IMR-90 (cell line): ENCODE measurements around the gene FOXL2NB. TPM values are rescaled to one million over a fixed set of nuclear protein-coding genes. Genes with fewer than 3 reads are reported as not detected.

ENCODE experiments used
- ATAC-seq: fragments of 200-7000 bp; cut with Tn5 transposase; 2 replicates; pipeline ENCODE4 v1.9.1; 2020; ENCODE audit warnings: low read depth, mild to moderate bottlenecking, moderate library complexity
- BruUV-seq: library from RNA; stranded (reverse); fragments of 400-500 nt; replicated peaks from 2 replicates; lab custom pipeline; 2021; lab: Mats Ljungman, UMichigan
- CTCF ChIA-PET: fragments of 300-600 bp; formaldehyde crosslinking; extraction: SDS; loops from one replicate; lab custom pipeline; 2021; ENCODE audit warnings: antibody characterized with exemption; lab: Yijun Ruan, JAX
- POLR2A ChIA-PET: fragments of 300-600 bp; sonication (Branson Sonifier 250); formaldehyde crosslinking; loops from one replicate; lab custom pipeline; 2022; ENCODE audit warnings: antibody characterized with exemption; ENCODE audit not compliant: unreplicated experiment; lab: Charles Lee
- DNase-seq: peaks from one replicate; pipeline ENCODE4 v3.0.0; 2013
- H2AFZ ChIP-seq: replicated peaks from 2 replicates; pipeline ENCODE3; 2013; ENCODE audit warnings: low read length, mild to moderate bottlenecking; ENCODE audit not compliant: poor library complexity
- H2AK5ac ChIP-seq: 2 replicates; pipeline ENCODE4 v1.6.1; 2013; ENCODE audit warnings: low read depth, low read length, inconsistent platforms
- H2AK9ac ChIP-seq: replicated peaks from 2 replicates; pipeline ENCODE3; 2013; ENCODE audit warnings: mild to moderate bottlenecking, low read depth, low read length, moderate library complexity; ENCODE audit not compliant: poor library complexity
- H2BK120ac ChIP-seq: 2 replicates; pipeline ENCODE4 v1.6.1; 2013; ENCODE audit warnings: low read depth, low read length, inconsistent platforms
- H2BK15ac ChIP-seq: 3 replicates; pipeline ENCODE4 v1.6.1; 2013; ENCODE audit warnings: low read depth, low read length, inconsistent platforms
- H2BK20ac ChIP-seq: 2 replicates; pipeline ENCODE4 v1.6.1; 2013; ENCODE audit warnings: low read depth, mild to moderate bottlenecking, inconsistent platforms, low read length, moderate library complexity
- H2BK5ac ChIP-seq: 2 replicates; pipeline ENCODE4 v1.6.1; 2013; ENCODE audit warnings: mild to moderate bottlenecking, low read depth, low read length, inconsistent platforms; ENCODE audit not compliant: poor library complexity, severe bottlenecking
- H3K14ac ChIP-seq: replicated peaks from 2 replicates; pipeline ENCODE4 v1.6.1; 2013; ENCODE audit warnings: low read depth, low read length, inconsistent platforms
- H3K18ac ChIP-seq: 2 replicates; pipeline ENCODE4 v1.6.1; 2013; ENCODE audit warnings: low read depth, low read length, control low read depth
- H3K23ac ChIP-seq: 2 replicates; pipeline ENCODE4 v1.6.1; 2013; ENCODE audit warnings: low read depth, low read length, inconsistent platforms
- H3K27ac ChIP-seq: 2 replicates; pipeline ENCODE4 v1.5.1; 2013; ENCODE audit warnings: mild to moderate bottlenecking, control low read depth, low read length; ENCODE audit not compliant: insufficient read depth
- H3K27me3 ChIP-seq: 2 replicates; pipeline ENCODE4 v1.6.1; 2013; ENCODE audit warnings: low read length; ENCODE audit not compliant: control insufficient read depth, insufficient read depth
- H3K36me3 ChIP-seq: 2 replicates; pipeline ENCODE4 v1.6.1; 2013; ENCODE audit warnings: low read length, mixed read lengths; ENCODE audit not compliant: control insufficient read depth, insufficient read depth
- H3K4ac ChIP-seq: 2 replicates; pipeline ENCODE4 v1.6.1; 2013; ENCODE audit warnings: low read depth, low read length, inconsistent platforms
- H3K4me1 ChIP-seq: 2 replicates; pipeline ENCODE4 v1.6.1; 2013; ENCODE audit warnings: low read length, mixed read lengths; ENCODE audit not compliant: control insufficient read depth, insufficient read depth
- H3K4me2 ChIP-seq: 2 replicates; pipeline ENCODE4 v1.6.1; 2013; ENCODE audit warnings: low read depth, mild to moderate bottlenecking, control low read depth, low read length, moderate library complexity
- H3K4me3 ChIP-seq: 2 replicates; pipeline ENCODE4 v1.5.1; 2013; ENCODE audit warnings: low read depth, mild to moderate bottlenecking, control low read depth, low read length, moderate library complexity; ENCODE audit not compliant: insufficient read depth
- H3K56ac ChIP-seq: 2 replicates; pipeline ENCODE4 v1.6.1; 2013; ENCODE audit warnings: low read length, inconsistent platforms; ENCODE audit not compliant: insufficient read depth; ENCODE audit errors: extremely low read depth
- H3K79me1 ChIP-seq, 2 experiments: 2 replicates each; pipeline ENCODE4 v1.6.1; 2013; ENCODE audit warnings: low read length in 2 of 2, inconsistent platforms in 1 of 2, low read depth in 1 of 2
- H3K9ac ChIP-seq: 2 replicates; pipeline ENCODE4 v1.6.1; 2013; ENCODE audit warnings: low read depth, low read length, control low read depth
- H3K9me1 ChIP-seq: 2 replicates; pipeline ENCODE4 v1.6.1; 2013; ENCODE audit warnings: low read length, inconsistent platforms; ENCODE audit not compliant: insufficient read depth
- H3K9me3 ChIP-seq: 2 replicates; pipeline ENCODE4 v1.6.1; 2013; ENCODE audit warnings: low read length; ENCODE audit not compliant: control insufficient read depth, insufficient read depth
- H4K20me1 ChIP-seq: 2 replicates; pipeline ENCODE4 v1.6.1; 2013; ENCODE audit warnings: low read length, inconsistent platforms; ENCODE audit not compliant: insufficient read depth
- H4K5ac ChIP-seq: 2 replicates; pipeline ENCODE4 v1.6.1; 2013; ENCODE audit warnings: mild to moderate bottlenecking, low read depth, low read length, control low read depth
- H4K8ac ChIP-seq, 2 experiments: 2 replicates each; pipeline ENCODE4 v1.6.1; 2013; ENCODE audit warnings: low read depth in 2 of 2, low read length in 2 of 2, control low read depth in 1 of 2, inconsistent platforms in 1 of 2
- H4K91ac ChIP-seq: 2 replicates; pipeline ENCODE4 v1.6.1; 2013; ENCODE audit warnings: low read depth, low read length, inconsistent platforms; ENCODE audit not compliant: insufficient read depth
- BHLHE40 ChIP-seq: fragments of 150-350 bp; IDR thresholded peaks from 2 replicates; pipeline ENCODE4 v1.6.1; 2016; ENCODE audit warnings: mild to moderate bottlenecking, low read depth, low read length
- CEBPB ChIP-seq: IDR thresholded peaks from 2 replicates; pipeline ENCODE4 v1.6.1; 2012; ENCODE audit warnings: low read depth, low read length, improper control_type of control experiment
- CHD1 ChIP-seq: IDR thresholded peaks from 2 replicates; pipeline ENCODE4 v1.6.1; 2012; ENCODE audit warnings: low read depth, low read length, improper control_type of control experiment
- CTCF ChIP-seq: conservative IDR thresholded peaks from 2 replicates; pipeline ENCODE4 v1.5.1; 2012; ENCODE audit warnings: mild to moderate bottlenecking, low read depth, low read length, improper control_type of control experiment
- FOS ChIP-seq: fragments of 150-350 bp; IDR thresholded peaks from 2 replicates; pipeline ENCODE4 v1.6.1; 2016; ENCODE audit warnings: low read depth, low read length
- MAFK ChIP-seq: IDR thresholded peaks from 2 replicates; pipeline ENCODE4 v1.6.1; 2012; ENCODE audit warnings: low read depth, low read length, improper control_type of control experiment
- MXI1 ChIP-seq: IDR thresholded peaks from 2 replicates; pipeline ENCODE4 v1.6.1; 2012; ENCODE audit warnings: low read depth, mild to moderate bottlenecking, low read length, moderate library complexity, borderline replicate concordance
- NFE2L2 ChIP-seq: fragments of 150-350 bp; IDR thresholded peaks from 2 replicates; pipeline ENCODE4 v1.6.1; 2016; ENCODE audit warnings: low read depth, mild to moderate bottlenecking, low read length
- POLR2A ChIP-seq: IDR thresholded peaks from 2 replicates; pipeline ENCODE4 v1.6.1; 2012; ENCODE audit warnings: mild to moderate bottlenecking, low read depth, low read length
- RCOR1 ChIP-seq: IDR thresholded peaks from 2 replicates; pipeline ENCODE4 v1.6.1; 2012; ENCODE audit warnings: mild to moderate bottlenecking, low read length, improper control_type of control experiment; ENCODE audit not compliant: insufficient replicate concordance
- RFX5 ChIP-seq: IDR thresholded peaks from 2 replicates; pipeline ENCODE4 v1.8.0; 2012; ENCODE audit warnings: low read depth, mild to moderate bottlenecking, low read length, moderate library complexity
- SMC3 ChIP-seq: fragments of 150-350 bp; IDR thresholded peaks from 2 replicates; pipeline ENCODE4 v1.6.1; 2016; ENCODE audit warnings: low read depth, mild to moderate bottlenecking, antibody characterized with exemption, low read length, moderate library complexity
- USF2 ChIP-seq: fragments of 150-350 bp; IDR thresholded peaks from 2 replicates; pipeline ENCODE4 v1.6.1; 2017; ENCODE audit warnings: mild to moderate bottlenecking, antibody characterized with exemption, low read length, low read depth
- WGBS, 2 experiments: methylation state at CpG; one replicate each; pipeline versions ENCODE4 v1.1.5 to v1.1.7; 2013; ENCODE audit warnings: missing lambda C conversion rate in 2 of 2; ENCODE audit not compliant: insufficient read length in 1 of 2; ENCODE audit errors: extremely low coverage in 2 of 2; 5-methylcytosine and 5-hydroxymethylcytosine counted together
- dilution Hi-C: fragments of 300-500 bp; cut with HindIII; formaldehyde crosslinking; loops from one replicate; pipeline ENCODE4 v1.14.3; 2018; ENCODE audit warnings: low sequenced_read_pairs; ENCODE audit not compliant: unreplicated experiment
- in situ Hi-C: fragments of 300-500 bp; cut with MboI; formaldehyde crosslinking; loops from 3 replicates; pipeline ENCODE4 v1.14.3; 2019; ENCODE audit warnings: low sequenced_read_pairs, inconsistent platforms, mixed read lengths
- intact Hi-C: fragments of 100-400 bp; cut with micrococcal nuclease; formaldehyde crosslinking; loops from 2 replicates; pipeline ENCODE4 v1.10.0; 2022
- polyA plus RNA-seq, 3 experiments: library from polyadenylated mRNA; depleted of rRNA; stranded (reverse); fragments of >200 nt; gene quantifications; 2 replicates each; pipeline ENCODE4 v1.2.3, GENCODE V29; 2012; ENCODE audit warnings: low replicate concordance in 1 of 3
- total RNA-seq: library from RNA; depleted of rRNA; stranded (reverse); fragments of >200 nt; gene quantifications from 2 replicates; pipeline ENCODE4 v1.2.3, GENCODE V29; 2012

Gene FOXL2NB
- total and polyA plus RNA-seq, 2 of the 4 experiments (the other 2 are of a cell fraction), result under 0.01 to 0.05 TPM

- TF ChIP-seq USF2 (no peak), SMC3 (no peak), CHD1 (no peak), CEBPB (no peak), POLR2A (no peak)
Observed at GRCh38 chr3:138916824-138917223, 30.2 kb upstream of the FOXL2NB start (continued).

GRCh38 chr3:138919325-138919724 is 27.7 kb upstream of the FOXL2NB start:
- 70% methylated on average over 2 of the region's 4 CpGs; no CpG with 5 or more reads in 1 of the 2 experiments for WGBS, 2 experiments
- peaks cover 0 to 4% of the 10 kb centered on the region in 2 experiments; a peak in 1 of 4 replicates for H3K79me1 ChIP-seq
- POLR2A ChIA-PET, result interaction anchor here (0.7 kb wide), 1 partner anchor 12 kb away, joined by 4 read pairs; no protein-coding TSS in a partner anchor

More at GRCh38 chr3:138919325-138919724, 27.7 kb upstream of the FOXL2NB start:
- intact Hi-C loops, result no loop called here
- Histone ChIP-seq H3K27me3 (no peaks in the 10 kb centered on the region), H3K4me1 (peaks cover 12% of the 10 kb centered on the region), H3K4ac (no peak overlapping the region; the same call in 1 of the 2 replicates), H3K27ac (no peak overlapping the region), H2BK5ac (no peak overlapping the region), H3K9me1 (peaks cover 5% of the 10 kb centered on the region), H4K5ac (no peak overlapping the region), H2BK15ac (no peak overlapping the region), H2AK5ac (no peak overlapping the region), H4K91ac (no peak overlapping the region), H4K8ac (no peak overlapping the region), H2BK20ac (no peak overlapping the region), H4K20me1 (no peaks in the 10 kb centered on the region), H2BK120ac (no peak overlapping the region), H3K23ac (no peak overlapping the region), H3K9ac (no peak overlapping the region), H3K4me2 (no peak overlapping the region), H2AK9ac (no peak overlapping the region), H2AFZ (no peak overlapping the region), H3K56ac (no peak overlapping the region), H3K4me3 (no peak overlapping the region), H3K9me3 (no peaks in the 10 kb centered on the region), H3K36me3 (no peaks in the 10 kb centered on the region), H3K14ac (no peak overlapping the region), H3K18ac (no peak overlapping the region)
- DNase-seq (no peak), ATAC-seq (no peak)
- CTCF ChIA-PET, result interaction anchor here (0.6 to 1.1 kb wide), 2 partner anchors 17 to 155 kb away, joined by 3 read pairs; no protein-coding TSS in a partner anchor
- no TSS peak for BruUV-seq
- in situ Hi-C loops, result loop anchor here (5.0 kb wide), 2 partner anchors 222 to 322 kb away; no protein-coding TSS in a partner anchor
- no peak for TF ChIP-seq RFX5
- TF ChIP-seq USF2, result no peak
- no peak for TF ChIP-seq CEBPB
- no peak for TF ChIP-seq NFE2L2
- no peak for TF ChIP-seq MAFK
- no peak for TF ChIP-seq FOS
- no peak for TF ChIP-seq POLR2A
- no peak for TF ChIP-seq CHD1
- TF ChIP-seq CTCF, result no peak
- TF ChIP-seq BHLHE40, result no peak
- TF ChIP-seq MXI1, result no peak
- TF ChIP-seq SMC3, result no peak
- no peak for TF ChIP-seq RCOR1
- dilution Hi-C loops, result no loop called here
